CD4-positive, alpha-beta T cell treated with Interleukin-17A for 4 hours (primary cell): ENCODE data around the gene AOPEP.
"Not testable (repeated sequence)": the region's sequence is repeated elsewhere in the genome, so short reads cannot be mapped to it uniquely, and the experiment has no call there.

Experiments used
- DNase-seq: peaks from one replicate; pipeline ENCODE4 v3.0.0-alpha.2; 2020; ENCODE audit warnings: mixed read lengths

AOPEP gene

DNA sequence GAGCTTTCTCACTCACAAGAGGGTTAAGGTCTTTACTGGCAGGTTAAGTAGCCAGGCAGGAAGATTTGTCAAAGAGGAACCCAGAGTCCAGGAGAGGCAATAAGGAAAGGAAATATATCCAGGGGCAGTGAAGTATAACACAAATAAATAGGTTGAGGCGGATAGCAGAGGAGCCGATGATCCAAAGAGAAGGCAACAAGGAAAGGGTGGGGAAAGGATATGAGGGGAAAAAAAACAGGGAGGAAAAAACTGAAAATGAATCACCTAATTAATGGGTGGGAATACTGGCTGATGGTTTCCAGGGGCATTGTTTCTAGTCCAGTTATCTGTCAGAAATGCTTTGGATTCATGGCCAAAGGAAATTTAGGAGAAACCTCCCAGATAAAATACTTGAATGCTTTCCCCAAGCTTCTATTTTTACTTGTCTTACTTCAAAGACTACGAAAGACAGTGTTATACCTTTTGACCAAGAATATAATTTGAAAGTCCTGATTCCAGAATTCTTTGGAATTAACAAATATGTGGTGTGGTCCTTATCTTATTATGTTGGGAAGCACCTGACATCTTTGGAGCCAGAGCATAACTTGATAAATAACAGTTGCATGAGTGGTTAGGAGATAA, 146.5 kb downstream of the AOPEP start:
- DNase-seq: no peak

DNA sequence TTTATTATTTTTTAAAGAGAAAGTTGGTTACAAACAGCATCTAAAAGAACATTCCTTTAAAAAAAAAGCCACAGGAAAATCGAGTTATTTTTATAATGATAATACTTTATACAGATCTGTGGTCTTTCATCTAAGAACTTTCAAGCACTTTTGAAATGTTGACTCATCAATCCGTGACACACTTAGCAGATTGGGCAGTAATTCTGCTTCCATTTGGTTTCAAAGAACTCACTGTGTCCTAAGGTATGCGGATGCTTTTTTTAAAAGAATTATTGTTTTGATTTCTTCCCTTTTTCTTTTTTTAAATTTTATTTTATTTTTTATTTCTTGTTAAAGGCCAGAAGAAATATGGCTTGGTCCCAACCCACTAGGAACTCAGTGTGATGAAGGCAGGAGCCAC, 147.8 kb downstream of the AOPEP start:
- no peak for DNase-seq

DNA sequence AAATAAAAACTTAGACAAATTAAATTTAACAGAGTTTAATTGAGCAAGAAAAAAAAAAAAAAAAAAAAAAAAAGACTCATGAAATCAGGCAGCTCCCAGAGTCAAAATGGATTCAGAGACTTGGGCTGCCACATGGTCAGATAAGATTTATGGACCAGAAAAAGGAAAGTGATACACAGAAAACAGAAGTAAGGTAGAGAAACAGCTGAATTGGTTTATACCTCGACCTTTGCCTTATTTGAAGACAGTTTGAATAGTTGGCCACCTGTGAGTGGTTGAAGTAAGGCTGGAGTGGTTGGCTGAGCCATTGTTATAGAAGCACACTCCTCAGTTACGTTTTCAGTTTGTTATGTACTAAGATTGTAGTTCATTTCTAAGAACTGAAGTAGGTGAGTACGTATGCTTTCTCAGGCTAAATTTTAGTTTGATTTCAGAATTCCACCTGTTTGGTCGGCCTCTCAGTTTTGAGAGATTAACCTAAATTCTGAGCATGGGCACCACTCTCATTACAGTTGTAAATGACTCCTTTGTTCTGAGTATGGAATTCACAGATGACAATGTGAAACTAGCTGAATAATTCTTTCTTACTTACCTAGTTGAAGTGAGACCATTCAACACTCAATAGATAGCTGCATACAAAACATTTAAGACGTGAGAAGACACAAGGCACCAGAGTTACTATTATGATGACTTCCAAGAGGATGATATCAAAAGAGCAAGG, 149.0 kb downstream of the AOPEP start:
- DNase-seq: no peak

DNA sequence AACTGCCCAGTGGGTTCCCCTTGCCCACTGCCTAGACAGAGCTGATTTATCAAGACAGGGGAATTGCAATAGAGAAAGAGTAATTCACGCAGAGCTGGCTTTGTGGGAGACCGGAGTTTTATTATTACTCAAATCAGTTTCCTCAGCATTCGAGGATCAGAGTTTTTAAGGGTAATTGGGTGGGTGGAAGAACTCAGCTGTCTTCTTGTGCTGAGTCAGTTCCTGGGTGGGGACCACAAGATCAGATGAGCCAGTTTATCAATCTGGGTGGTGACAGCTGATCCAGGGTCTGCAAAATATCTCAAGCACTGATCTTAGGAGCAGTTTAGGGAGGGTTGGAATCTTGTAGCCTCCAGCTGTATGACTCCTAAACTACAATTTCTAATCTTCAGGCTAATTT, 152.3 kb downstream of the AOPEP start:
- DNase-seq: not testable (repeated sequence)

DNA sequence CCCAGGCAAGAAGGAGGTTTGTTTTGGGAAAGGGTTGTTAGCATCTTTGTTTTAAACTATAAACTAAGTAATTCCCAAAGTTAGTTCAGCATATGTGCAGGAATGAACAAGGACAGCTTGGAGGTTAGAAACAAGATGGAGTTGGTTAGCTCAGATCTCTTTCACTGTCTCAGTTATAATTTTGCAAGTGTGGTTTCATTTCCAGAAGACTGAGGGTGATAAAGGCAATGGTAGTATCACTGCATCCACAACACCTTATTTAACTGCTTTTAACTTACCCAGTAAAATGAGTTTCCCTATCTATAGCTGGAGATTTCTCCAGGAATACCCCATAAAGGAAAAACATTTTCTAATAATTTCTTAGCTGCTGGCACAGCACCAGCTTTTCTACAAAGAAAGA, 152.7 kb downstream of the AOPEP start:
- no peak for DNase-seq

DNA sequence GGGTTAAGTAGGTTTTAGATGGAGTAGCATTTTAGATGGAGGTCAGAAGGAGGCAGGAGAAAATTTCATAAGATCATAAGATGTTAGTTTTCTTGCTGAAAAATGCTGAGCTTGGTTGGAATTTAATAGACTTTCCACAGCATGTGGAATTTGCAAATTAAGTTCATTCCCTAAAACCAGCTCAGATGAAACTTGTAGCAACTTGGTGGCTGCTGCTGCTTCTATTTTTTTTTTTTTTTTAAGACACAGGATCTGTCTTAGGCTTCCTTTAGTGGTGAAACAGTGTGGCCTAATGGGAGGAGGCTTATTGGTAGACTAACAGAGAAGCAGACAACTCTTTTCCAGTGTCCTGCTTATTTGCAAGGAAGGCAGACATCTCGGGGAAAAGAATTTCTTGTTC, 154.5 kb downstream of the AOPEP start:
- no peak for DNase-seq

DNA sequence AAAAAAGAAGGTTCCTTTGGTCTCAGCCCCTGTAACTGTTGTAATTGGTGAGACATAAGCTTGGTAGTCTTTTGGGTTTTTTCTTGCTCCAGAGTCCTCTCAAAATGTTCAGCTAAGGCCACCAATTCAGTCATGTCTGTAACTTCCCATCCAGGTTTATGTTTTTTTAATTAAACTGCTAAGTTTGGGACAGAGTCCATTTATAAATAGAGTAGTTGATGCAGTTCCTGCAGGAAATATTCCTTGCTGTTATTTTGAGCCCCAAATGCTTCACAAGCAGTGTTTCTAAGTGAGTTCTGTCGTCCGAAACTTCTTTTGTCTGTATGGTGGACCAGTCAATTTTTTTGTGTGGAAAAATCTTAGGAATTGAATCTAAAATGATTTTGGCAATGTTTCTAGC, 155.0 kb downstream of the AOPEP start:
- DNase-seq: no peak

DNA sequence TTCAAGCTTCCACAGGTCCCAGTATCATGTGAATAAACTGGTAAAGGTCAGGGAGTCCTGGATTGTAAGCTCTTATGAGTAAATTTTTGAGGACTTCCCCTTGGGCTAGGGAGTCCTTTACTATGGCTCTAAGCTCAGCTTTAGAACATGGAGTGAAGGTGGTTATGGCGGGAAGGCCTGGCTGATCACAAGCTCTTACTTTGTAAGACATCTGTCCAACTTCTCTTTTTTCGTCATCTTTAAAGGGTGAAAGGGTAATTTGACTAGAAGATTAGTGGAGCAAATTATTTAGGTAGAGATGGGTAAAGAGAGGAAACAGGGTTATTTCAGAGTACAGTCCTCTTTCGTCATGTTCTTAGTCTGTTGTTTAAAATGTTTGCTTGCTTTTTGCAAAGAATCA, 155.4 kb downstream of the AOPEP start:
- no peak for DNase-seq

DNA sequence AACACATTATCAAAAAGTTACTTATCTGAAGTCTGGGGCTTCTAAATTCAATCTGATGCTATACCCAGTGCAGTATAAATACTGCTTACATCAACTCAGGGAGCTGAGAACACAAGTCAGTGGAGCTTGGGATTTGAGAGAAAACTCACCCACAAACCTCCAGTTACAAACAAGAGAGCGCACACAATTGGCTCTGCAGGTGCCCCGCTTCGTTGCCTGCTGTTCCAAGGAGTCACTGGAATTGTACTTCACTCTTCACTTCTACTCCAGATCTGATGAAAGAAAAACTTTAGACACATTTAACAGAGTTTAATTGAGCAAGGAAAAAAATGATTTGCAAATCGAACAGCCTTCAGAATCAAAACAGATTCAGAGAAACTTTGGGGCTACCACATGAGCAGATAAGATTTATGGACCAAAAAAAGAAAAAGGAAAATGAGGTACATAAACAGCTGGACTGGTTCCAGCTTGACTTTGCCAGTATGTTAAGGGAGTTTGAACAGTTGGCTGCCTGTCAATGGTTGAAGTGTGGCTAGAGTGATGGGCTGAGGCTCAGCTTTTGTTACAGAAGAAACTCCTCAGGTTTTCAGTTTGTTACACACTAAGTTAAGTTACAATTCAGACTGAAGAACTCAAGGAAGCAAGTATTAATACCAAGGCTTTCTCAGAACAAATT, 156.6 kb downstream of the AOPEP start:
- no peak for DNase-seq

DNA sequence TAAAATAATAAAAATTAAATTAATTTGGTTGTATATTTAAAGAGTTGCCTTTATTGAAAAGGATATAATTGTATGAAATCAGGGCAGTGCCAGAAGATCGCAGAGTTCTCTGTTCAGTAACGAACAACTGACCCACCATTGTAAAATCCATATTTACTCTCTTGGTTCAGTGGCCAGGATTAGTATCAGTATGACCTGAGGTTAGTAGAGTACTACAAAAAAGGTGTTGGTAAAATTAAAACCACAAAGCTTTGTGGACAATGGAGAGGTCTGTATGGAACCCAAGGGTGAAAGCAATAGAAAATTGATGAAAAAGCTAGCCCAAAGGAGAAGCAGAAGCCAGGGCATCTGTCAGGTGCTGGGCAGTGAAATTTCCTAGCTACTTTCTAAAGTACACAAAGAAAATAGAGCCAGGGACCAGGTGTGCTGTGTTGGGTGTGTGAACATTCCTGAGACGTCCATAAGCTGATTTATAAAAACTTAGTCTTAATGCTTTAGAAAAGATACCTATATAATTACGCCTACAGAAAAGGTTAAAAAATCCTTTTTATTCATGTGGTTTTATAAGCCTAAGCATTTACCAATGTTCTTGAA, 159.5 kb downstream of the AOPEP start:
- DNase-seq: no peak

DNA sequence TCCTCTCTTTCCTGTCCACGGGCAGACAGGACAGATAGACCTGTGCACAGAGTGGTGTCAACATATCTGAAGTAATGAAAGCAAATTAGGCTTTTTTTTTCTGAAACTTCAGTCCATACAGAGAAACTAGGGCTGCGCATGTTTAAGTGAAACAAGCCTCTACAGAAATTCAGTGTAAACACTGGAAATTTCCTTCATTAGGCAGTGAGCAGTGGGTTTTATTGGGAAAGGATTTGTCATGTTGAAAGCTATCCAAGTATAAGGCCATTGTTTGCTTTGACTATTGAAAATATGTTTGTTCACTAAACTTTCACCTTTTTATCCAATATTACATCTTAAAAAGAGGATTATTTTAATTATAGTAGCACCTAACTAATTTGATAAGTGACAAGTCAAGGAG, 161.2 kb downstream of the AOPEP start:
- DNase-seq: no peak

DNA sequence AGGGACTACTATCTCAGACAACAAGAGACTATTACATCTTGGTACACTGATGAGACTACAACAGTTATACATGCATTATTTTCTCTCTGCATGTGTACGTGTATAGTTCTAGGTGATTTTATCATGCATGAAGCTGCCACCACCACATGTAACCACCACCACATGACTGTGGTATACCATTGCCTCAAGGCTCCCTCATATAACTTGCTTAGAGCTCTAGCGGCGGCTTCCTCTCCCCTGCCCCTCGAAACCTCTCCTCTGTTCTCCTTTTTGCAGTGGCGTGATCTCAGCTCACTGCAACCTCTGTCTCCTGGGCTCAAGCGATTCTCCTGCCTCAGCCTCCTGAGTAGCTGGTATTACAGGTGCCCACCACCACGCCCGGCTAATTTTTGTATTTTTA, 162.3 kb downstream of the AOPEP start:
- DNase-seq: no peak

DNA sequence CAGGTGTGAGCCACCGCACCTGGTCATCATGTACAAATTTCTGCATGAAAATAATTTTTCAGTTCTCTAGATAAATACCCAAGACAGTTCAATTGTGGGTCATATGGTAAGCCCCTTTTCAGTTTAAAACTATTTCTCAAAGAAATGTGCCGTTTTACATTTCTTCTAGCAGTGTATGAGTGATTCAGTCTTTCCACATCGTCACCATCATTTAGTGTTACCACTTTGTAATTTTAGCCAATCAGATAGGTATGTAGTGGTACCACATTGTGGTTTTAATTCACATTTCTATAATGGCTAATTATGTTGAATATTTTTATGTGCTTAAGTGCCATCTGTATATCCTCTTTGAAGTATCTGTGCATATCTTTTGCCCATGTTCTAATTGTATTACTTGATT, 163.1 kb downstream of the AOPEP start:
- no peak for DNase-seq

DNA sequence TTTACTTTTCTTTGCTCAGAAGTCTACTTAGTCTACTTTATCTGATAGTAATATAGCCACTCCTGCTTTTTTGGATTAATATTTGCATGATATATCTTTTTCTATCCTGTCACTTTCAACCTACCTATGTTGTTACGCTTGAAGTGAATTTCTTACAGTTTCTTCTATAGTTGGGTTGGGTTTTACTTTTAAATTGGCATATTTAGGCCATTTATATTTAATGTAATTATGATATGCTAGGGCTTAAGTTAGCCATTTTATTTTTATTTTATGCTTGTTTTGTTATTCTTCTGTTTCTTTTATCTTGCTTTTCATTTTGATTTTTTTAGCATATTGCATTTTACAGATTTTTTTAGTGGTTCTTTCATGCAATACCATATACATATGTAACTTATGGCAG, 164.7 kb downstream of the AOPEP start:
- DNase-seq: no peak

DNA sequence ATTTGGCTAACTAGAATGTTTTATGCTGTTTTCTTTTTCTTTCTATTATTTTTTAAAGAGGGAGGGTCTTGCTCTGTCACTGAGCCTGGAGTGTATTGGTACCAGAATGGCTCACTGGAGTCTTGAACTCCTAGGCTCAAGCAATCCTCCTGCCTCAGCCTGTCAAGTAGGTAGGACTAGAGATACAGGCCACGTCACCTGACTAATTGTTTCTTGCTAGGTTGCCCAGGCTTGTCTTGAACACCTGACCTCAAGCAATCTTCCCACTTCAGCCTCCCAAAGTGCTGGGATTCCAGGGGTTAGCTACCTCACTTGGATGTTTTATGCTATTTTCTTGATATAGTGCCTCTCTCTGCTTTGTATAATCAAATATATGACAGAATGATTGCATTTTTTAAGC, 166.2 kb downstream of the AOPEP start:
- no peak for DNase-seq

DNA sequence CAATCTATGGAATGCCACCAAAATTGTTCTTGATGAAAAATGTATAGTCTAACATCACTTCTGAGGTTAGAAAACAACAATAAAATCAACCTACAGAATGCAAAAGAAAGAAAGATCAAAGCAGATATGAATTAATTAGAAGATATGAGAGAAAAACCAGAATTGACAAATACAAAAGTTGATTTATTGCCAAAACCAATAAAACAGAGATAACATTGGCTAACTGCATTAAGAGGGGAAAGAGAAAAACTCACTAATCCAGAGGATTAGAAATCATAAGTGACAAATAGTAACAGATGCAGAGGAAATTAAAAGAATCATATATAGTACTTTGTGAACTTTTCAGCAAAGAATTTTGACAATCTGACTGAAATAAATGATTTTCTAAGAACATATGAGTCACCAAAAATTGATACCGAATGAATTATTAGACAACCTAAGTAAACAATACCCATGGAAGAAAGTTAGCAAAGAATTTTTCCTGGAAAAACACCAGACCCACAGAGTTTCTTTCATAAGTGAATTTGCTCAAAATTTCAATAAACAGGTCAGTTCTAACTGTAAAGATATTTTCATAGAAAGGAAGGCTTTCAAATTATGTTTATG, 167.7 kb downstream of the AOPEP start:
- DNase-seq: no peak

DNA sequence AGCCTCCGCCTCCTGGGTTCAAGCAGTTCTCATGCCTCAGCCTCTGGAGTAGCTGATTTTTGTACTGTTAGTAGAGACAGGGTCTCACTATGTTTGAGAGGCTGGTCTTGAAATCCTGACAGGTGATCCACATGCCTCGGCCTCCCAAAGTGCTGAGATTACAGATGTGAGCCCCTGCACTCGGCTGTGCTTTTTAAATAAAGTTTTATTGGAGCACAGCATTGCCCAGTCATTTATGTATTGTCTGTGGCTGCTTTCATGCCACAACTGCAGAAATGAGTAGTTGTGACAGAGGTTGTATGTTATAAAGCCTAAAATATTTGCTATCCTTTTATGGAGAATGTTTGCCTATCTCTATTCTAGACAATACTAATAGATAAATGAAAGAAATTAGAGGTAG, 169.2 kb downstream of the AOPEP start:
- DNase-seq: no peak

DNA sequence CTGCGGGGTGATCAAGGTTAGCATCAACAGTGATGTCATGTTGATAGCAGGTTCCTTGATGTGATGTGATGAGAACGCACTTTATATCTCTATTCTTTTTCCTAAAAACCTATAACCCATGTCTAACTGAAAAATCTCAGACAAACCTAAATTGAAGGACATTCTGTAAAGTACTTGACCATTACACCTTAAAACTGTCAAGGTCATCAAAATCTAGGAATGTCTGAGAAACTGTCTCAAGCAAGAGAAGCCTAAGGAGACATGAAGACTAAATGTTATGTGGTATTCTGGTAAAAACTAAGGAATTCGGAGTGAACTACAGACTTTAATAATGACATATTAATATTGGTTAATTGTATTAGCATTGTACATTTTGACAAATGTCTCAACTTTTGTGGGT, 170.0 kb downstream of the AOPEP start:
- no peak for DNase-seq

DNA sequence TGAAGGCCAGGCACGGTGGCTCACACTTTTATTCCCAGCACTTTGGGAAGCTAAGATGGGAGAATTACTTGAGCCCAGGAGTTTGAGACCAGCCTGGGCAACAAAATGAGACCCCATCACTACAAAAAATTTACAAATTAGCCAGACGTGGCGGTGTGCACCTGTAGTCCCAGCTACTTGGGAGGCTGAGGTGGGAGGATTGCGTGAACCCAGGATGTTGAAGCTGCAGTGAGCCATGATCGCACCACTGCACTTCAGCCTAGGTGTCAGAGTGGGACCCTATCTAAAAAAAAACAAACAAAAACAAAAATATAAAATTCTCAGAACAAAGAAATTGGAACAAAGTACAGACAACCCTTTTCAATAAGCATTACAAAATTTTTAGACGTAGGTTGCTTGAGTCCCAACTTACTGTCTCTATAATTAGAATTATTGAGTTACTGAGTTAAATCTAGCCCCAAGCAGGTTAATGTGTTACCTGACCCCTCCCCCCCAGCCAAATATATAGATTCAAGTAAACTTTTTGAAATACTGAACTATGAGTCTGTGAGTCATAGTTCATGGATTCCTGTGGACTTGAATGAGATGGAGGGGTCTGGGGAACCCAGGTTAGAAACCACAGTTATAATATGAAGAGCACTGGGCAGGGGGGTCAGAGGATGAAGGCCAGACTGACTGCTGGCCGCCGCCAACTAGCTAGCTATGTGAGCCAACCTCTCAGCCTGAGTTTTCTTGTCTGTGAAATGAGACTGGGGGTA, 173.1 kb downstream of the AOPEP start:
- DNase-seq: no peak

DNA sequence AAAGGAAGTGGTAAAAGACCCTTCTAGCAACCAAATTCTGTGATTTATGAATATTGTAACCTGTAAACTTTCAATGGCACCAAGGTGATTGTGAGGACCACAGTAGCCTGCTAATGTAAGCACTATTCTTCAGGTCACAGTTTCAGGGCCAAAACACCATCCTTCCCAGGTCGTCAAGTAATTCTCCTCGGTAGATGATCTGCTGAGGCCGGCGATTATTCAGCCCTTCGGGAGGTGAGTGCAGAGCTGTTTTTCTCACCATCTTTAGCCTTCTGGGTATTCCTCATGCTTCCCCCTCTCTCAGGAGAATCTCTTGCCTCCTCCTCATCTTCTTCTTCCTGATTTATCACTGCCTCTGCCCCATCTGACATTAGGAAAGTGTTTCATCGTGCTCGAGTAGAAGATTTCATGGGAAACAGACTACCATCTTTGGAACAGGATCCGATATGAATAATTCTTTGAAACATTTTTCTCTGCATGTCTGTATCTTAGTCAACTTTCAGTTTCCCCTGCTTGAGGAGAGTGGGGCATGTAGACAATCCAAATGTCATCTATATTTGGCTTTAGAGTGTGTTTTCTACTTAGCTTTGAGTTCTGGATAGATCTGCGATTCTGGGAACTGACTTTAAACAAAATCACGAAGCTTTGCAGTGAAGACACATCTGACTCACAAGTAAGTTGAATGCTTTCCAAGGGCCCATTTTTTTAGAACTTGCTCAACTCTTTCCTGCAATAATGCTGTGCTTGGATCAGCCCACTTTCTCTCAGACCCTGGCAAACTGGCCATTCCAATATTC, 173.9 kb downstream of the AOPEP start:
- no peak for DNase-seq

DNA sequence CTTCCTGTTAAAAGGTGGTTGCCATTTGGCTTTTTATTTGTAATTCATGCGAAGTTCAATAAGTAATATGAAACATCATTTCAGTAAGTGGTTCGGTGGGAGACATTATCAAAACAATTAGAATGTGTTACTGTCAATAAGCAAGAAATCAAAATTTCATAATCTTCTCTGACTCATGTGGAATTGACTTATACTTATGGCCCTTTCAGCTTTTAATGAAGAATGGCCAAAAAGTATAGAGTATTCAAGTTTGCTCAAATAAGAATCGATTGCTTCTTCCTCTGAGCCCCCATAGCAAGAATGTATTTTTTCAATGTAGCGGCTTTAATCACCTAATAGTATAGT, 174.5 kb downstream of the AOPEP start:
- DNase-seq: no peak

DNA sequence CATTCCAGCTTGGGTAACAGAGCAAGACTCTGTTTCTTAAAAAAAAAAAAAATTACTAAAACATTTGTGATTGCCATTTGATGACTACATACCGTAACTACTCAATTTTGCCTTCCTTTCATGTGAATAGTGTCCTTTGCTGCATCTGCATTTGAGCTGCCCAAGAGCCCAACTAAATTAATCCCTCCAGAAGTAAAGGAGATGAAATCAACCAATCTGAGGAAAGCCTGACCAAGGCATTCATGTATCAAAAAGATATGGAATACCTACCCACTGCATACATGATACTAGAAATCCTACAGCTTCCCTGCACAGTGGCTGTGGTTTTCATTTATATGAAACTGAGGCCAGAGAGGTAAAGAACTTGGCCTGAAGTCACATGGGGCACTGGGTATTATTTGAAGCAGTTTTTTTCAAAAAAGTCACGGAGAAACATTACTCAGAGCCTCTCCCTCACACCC, 177.5 kb downstream of the AOPEP start:
- DNase-seq: no peak
